Dedifferentiated amniotic fluid mesenchymal stem cell (primary cell): ENCODE data around the gene GLYAT.
"Not testable (repeated sequence)": the region's sequence is repeated elsewhere in the genome, so short reads cannot be mapped to it uniquely, and the experiment has no call there.

Experiments used
- DNase-seq: peaks from one replicate; pipeline ENCODE4 v3.0.0-alpha.2; 2016; ENCODE audit errors: extremely low spot score

The GLYAT gene

DNA sequence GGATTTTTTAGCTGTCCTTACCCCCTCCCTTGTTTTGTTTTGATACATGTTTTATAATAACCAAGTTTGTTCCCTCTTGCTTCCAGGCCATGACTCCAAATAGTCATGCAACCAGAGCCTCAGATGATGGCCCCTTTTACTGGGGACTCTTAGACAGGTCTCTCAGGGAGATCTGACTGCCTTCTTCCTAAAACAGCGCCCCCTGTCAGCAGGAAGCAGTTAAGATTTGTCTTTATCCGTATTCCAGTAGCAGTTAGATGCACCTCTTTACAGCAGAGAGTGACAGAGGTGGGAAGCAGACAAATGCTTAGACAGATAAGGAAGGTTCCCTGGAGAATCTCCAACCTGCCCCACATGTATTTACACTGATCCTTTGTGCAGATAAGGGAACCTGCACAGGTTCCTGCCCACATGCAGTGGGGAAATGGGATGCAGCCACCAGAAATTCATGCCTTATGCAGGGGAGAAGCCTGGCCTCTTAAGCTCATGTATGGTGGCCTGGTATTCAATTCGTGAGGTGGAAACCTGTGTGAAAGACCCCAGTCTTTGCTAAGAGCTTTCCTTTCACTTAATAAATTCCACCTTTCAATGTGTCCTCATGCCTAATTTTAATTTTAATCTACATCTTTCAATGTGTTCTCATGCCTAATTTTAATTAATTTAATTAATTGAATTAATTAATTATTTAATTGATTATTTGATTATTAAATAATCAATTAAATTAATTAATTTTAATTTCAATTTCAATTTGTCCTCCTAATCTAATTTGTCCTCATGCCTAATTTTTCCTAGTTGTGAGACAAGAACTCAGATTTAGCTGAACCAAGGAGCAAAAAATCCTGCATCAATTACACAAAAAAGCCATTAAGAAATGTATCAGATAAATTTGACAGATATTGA lies 11.5 kb upstream of the GLYAT start:
- no peak for DNase-seq

DNA sequence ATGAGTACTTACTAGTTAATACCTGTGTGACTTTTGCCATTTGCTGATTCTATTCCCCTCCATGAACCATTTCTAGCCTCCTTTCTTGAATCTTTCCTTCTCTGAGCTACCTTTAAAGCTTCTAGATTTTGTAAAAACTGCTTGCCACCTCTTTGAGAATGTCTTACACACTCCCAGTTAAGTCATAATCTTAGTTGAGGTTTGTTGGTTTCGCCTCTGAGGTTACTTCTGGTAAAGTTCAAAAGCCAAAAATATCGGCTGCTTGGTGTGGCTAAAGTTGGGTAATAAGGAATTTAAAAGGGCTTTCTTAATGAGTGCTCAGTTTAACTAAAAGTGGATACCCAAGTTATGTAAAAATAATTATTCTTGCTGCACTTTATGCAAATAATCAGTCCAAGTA lies 10.4 kb upstream of the GLYAT start:
- DNase-seq, result no peak

- no peak for DNase-seq
These were observed 9.4 kb upstream of the GLYAT start for GRCh38 chr11:58741127-58741526.

DNA sequence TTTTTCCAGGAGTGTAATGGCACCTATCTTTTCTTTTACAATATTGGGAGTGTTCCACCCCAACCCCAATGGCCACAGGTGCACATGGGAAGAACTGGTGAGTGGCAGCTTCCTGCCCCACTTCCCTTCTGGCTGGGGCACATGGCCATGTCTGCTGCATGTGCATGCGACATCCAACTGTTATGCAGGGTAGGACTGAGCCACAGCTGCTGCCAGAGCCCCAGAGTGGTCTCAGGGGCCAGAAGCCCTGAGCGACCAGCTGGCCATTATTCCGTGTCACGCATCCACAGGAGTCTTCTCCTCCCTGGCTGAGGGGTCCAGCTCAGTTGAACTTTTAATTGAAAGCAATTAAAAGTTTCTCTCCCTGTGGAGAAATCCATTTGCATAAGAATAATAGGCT lies 8.7 kb upstream of the GLYAT start:
- no peak for DNase-seq

- DNase-seq, result peak; percentile 23
These were observed 8.1 kb upstream of the GLYAT start for GRCh38 chr11:58739725-58740430.

- DNase-seq, result no peak
These were observed 3.1 kb upstream of the GLYAT start for GRCh38 chr11:58734681-58735490.

- DNase-seq, result peak; percentile 26
These were observed 1.1 kb downstream of the GLYAT start for GRCh38 chr11:58730507-58731089.

DNA sequence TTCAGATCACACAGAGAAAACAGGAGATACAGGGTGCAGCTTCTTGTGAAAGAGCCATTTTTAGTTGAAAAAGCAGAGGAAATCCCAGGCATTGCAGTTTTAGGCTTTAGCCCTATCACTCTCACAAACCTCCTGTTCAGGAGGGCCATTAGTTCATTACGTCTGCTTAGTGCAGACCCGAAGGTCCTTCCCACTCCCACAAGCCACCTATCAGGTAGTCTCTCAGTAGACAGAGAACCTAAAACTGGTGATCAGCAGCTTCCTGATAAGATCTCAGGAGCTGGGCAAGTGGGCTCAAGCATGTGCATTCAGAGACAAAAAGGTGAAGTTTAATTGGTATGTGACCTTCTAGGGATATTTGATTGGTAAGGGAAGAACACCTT lies 4.3 kb downstream of the GLYAT start:
- DNase-seq, result no peak

DNA sequence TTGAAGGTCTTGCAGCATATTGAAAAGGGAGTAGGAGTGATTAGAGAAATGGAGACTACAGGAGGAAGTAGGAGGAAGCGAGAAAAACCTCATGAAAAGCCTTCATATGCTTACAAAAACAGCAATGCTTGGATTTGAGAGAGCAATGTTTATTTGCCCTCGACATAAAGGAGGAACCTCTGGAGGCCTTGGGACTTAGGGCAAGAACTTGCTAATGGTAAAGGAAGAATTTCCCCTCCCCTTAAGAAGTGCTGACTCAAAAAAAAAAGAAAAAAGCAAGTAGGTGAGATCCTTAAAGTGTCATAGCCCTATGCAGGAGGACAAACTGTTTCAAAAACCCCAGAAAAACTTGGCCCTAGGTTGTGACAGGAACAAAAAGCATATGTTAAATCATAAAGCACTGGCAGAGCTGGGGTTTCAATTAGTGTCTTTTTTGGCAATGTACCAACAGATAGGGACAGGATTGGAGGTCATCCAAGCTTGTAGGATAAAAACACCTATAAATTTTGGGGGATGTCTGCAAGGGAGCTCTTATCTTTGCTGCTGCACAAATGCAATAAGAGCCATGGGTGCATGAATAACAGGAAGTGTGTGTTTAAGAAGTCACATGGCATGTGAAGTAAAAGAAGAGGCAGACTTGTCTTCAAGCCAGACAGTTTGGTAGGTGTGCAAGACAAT lies 4.9 kb downstream of the GLYAT start:
- no peak for DNase-seq

DNA sequence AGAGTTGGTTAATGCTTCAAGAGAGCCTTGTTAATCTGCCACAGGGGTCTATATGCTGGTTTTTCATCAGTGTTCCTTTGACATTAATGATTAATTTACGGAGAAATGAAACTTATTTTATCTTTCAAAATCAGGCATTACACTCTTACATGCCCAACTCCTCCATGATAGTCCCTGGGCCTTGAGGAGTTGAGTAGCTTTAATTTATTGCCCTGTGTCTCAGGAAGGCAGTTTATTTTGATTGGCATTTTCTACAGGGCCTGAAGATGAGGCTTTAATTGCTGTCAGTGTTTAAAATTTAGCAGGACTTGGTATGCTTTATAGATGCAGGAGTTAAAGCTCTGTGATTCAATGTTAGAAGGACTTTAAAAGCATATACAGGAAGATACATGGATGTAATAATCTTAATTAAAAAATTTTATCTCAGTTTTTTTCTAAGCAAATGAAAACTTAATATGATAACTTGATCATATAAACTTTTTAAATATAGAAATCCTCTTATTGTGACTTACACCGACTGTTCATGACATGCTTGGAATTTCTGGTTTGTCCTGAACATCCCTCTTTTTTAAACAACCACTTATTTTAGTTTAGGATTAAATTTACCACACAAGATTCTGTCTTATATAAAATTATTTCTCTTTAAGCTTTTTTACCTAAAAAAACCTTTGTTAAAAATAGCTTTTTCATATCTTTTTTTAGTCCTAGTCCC lies 12.2 kb downstream of the GLYAT start:
- DNase-seq, result no peak

DNA sequence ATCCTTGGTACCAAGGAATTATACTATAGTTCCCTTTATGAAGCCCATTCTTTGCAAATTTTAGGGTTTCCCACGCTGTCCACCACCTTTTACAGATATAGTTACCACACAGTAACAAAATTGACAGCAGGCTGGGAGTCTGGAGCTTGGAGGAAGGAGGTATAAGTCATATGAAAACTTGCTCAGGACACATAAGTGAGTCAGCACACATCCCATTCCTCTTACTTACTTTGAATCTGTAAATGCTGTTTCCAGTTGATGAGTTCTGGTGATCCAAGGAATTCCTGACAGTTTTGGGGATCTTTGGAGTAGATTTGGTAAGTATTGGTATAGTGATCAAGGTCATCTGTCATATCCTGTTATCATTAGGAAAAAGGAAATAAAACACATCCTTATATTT lies 19.2 kb downstream of the GLYAT start:
- DNase-seq, result no peak

- DNase-seq, result no peak
These were observed 19.9 kb downstream of the GLYAT start for GRCh38 chr11:58711832-58712231.

GRCh38 chr11:58707767-58708166 lies 24.0 kb downstream of the GLYAT start:
- no peak for DNase-seq

DNA sequence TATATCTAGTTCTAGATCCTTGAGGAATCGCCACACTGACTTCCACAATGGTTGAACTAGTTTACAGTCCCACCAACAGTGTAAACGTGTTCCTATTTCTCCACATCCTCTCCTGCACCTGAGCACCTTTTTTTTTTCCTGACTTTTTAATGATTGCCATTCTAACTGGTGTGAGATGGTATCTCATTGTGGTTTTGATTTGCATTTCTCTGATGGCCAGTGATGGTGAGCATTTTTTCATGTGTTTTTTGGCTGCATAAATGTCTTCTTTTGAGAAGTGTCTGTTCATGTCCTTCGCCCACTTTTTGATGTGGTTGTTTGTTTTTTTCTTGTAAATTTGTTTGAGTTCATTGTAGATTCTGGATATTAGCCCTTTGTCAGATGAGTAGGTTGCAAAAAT lies 34.9 kb downstream of the GLYAT start:
- not testable (repeated sequence) for DNase-seq

DNA sequence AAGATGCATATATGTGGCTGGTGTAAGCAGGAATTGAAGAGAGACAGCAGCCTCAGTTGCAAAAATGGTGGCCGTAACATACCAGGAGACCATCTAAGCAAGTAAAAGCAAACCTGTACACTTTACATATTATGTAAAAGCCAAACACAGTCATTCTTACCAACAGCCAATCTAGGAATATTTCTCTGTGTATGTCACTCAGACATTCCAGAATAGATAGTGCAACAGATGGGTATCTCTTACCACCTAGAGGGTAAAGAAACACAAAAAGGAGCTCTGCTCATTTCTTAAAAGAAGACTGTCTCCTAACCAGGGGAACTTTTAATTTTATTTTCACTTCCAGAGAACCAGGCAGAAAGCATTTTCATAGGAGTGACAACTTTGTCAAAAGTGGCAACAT lies 38.7 kb downstream of the GLYAT start:
- no peak for DNase-seq

DNA sequence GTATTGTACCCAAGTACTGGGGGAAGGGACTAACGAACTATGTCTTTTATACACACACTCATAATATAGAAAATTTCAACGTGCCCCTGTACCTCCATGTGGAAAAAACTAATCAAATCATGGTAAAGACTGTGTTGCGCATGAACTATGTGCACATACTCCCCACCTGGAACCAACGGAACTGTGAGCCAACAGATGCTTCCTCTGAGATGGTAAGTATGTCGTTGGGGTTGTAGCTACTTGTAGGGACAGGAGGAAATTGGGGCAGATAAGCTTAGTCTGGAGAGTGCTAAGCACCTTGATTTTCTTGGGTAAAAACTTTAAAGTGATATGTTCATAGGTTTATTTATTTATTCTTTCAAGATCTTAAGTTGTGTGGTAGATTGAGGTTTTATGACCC lies 40.1 kb downstream of the GLYAT start:
- DNase-seq, result no peak

- DNase-seq, result no peak
These were observed 42.8 kb downstream of the GLYAT start for GRCh38 chr11:58688789-58689503.

GRCh38 chr11:58685973-58686722 lies 45.6 kb downstream of the GLYAT start:
- no peak for DNase-seq

DNA sequence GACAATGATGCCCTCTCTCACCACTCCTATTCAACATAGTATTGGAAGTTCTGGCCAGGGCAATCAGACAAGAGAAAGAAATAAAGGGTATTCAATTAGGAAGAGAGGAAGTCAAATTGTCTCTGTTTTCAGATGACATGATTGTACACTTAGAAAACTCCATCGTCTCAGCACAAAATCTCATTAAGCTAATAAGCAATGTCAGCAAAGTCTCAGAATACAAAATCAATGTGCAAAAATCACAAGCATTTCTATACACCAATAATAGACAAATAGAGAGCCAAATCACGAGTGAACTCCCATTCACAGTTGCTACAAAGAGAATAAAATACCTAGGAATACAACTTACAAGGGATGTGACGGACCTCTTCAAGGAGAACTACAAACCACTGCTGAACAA lies 49.1 kb downstream of the GLYAT start:
- not testable (repeated sequence) for DNase-seq
